K562 (cell line): Measurements from ENCODE around the gene OXSR1. TPM values are rescaled to one million over a fixed set of nuclear protein-coding genes. Genes with fewer than 3 reads are reported as not detected.

Experiments used
- ATAC-seq: fragments of 200-7000 bp; cut with Tn5 transposase; 3 replicates; pipeline ENCODE4 v1.9.1; 2020; ENCODE audit warnings: moderate library complexity
- BruUV-seq: library from RNA; stranded (reverse); fragments of 400-500 nt; replicated peaks from 2 replicates; lab custom pipeline; 2021; lab: Mats Ljungman, UMichigan
- CTCF ChIA-PET: fragments of 300-600 bp; formaldehyde crosslinking; extraction: SDS; loops from one replicate; lab custom pipeline; 2021; ENCODE audit warnings: low intra/inter-chr PET ratio; lab: Yijun Ruan, JAX
- POLR2A ChIA-PET: fragments of 300-600, 350-650 bp; sonication (Branson Sonifier 250); formaldehyde crosslinking; extraction: SDS; loops from one replicate; lab custom pipeline; 2021; ENCODE audit warnings: antibody characterized with exemption, inconsistent platforms; lab: Yijun Ruan, JAX
- DNase-seq, 4 experiments: peaks; one replicate each; pipeline versions ENCODE4 v3.0.0 to v3.0.0-alpha.2; 2011 to 2018; ENCODE audit warnings: low spot score in 3 of 4, mixed read lengths in 3 of 4; ENCODE audit errors: extremely low read depth in 1 of 4
- FAIRE-seq: peaks from 2 replicates; lab custom pipeline; 2011; peaks lifted over from hg19 to GRCh38; lab: Jason Lieb, UNC
- H2AFZ ChIP-seq: 2 replicates; pipeline ENCODE4 v1.6.0; 2011; ENCODE audit warnings: low read depth, low read length, control low read depth, inconsistent platforms
- H3K27ac ChIP-seq: fragments of 200-600 bp; 3 replicates; pipeline ENCODE4 v1.8.0; 2011; ENCODE audit warnings: low read depth, mild to moderate bottlenecking, control low read depth, inconsistent platforms, low read length, moderate library complexity, mixed read lengths; ENCODE audit errors: extremely low read depth
- H3K27me3 ChIP-seq, 2 experiments: fragments of 300-600 bp in 1 of 2; 2 replicates in 1 of 2; 3 replicates in 1 of 2; pipeline versions ENCODE4 v1.6.0 to v1.8.0; 2011; ENCODE audit warnings: inconsistent platforms in 2 of 2, low read length in 2 of 2, mild to moderate bottlenecking in 1 of 2, mixed read lengths in 1 of 2, moderate library complexity in 1 of 2; ENCODE audit not compliant: control insufficient read depth in 2 of 2, insufficient read depth in 2 of 2
- H3K36me3 ChIP-seq: fragments of 300-600 bp; 3 replicates; pipeline ENCODE4 v1.8.0; 2011; ENCODE audit warnings: mild to moderate bottlenecking, low read length, inconsistent platforms; ENCODE audit not compliant: control insufficient read depth, insufficient read depth
- H3K4me1 ChIP-seq, 2 experiments: fragments of 200-600 bp in 1 of 2; replicated peaks in 1 of 2; 2 replicates in 1 of 2; 3 replicates in 1 of 2; pipeline versions ENCODE4 v1.5.1 to v1.8.0; 2011; ENCODE audit warnings: inconsistent platforms in 2 of 2, low read length in 2 of 2, mild to moderate bottlenecking in 1 of 2, mixed read lengths in 1 of 2, moderate library complexity in 1 of 2; ENCODE audit not compliant: control insufficient read depth in 2 of 2, insufficient read depth in 2 of 2
- H3K4me2 ChIP-seq: 2 replicates; pipeline ENCODE4 v1.6.1; 2011; ENCODE audit warnings: low read length, control low read depth, inconsistent platforms, mixed read lengths; ENCODE audit not compliant: insufficient read depth
- H3K4me3 ChIP-seq: fragments of 200-600 bp; sonication (generic), shearing (Covaris generic); 2 replicates; pipeline ENCODE4 v1.5.1; 2016; ENCODE audit warnings: control low read depth, inconsistent platforms
- H3K79me2 ChIP-seq: fragments of 200-600 bp; 3 replicates; pipeline ENCODE4 v1.8.0; 2011; ENCODE audit warnings: low read length, inconsistent platforms; ENCODE audit not compliant: control insufficient read depth, insufficient read depth
- H3K9ac ChIP-seq, 2 experiments: 2 replicates each; pipeline versions ENCODE4 v1.6.0 to v1.6.1; 2011; ENCODE audit warnings: low read depth in 2 of 2, low read length in 2 of 2, control low read depth in 1 of 2, inconsistent platforms in 1 of 2, mild to moderate bottlenecking in 1 of 2, mixed read lengths in 1 of 2; ENCODE audit not compliant: insufficient read depth in 1 of 2
- H3K9me1 ChIP-seq: one replicate; pipeline ENCODE4 v1.6.0; 2011; ENCODE audit warnings: inconsistent platforms, mild to moderate bottlenecking, low read length, moderate library complexity; ENCODE audit not compliant: control insufficient read depth, insufficient read depth
- H3K9me3 ChIP-seq: replicated peaks from 2 replicates; pipeline ENCODE4 v1.5.1; 2011; ENCODE audit warnings: low read depth, low read length, inconsistent platforms; ENCODE audit not compliant: control insufficient read depth, insufficient read depth
- H4K20me1 ChIP-seq: replicated peaks from 2 replicates; pipeline ENCODE4 v1.6.1; 2011; ENCODE audit warnings: low read length, inconsistent platforms, mixed read lengths; ENCODE audit not compliant: control insufficient read depth, insufficient read depth
- BCOR ChIP-seq: fragments of 450-650 bp; IDR thresholded peaks from 2 replicates; pipeline ENCODE4 v1.6.1; 2016
- CTCF ChIP-seq, 3 experiments: IDR thresholded peaks in 2 of 3; conservative IDR thresholded peaks in 1 of 3; 2 replicates each; pipeline ENCODE4 v1.5.1; 2011 to 2012; ENCODE audit warnings: low read length in 3 of 3, mild to moderate bottlenecking in 3 of 3, control low read depth in 2 of 3, improper control_type of control experiment in 1 of 3, inconsistent platforms in 1 of 3, low read depth in 1 of 3, mixed read lengths in 1 of 3, moderate library complexity in 1 of 3; ENCODE audit not compliant: insufficient read depth in 2 of 3
- ERF ChIP-seq: fragments of 450-650 bp; formaldehyde crosslinking; IDR thresholded peaks from 2 replicates; pipeline ENCODE4 v1.4.0; 2020; ENCODE audit warnings: mild to moderate bottlenecking, mixed read lengths
- FOXJ2 ChIP-seq: fragments of 200-800 bp; sonication (Bioruptor generic); IDR thresholded peaks from 2 replicates; pipeline ENCODE4 v1.6.1; 2016; ENCODE audit warnings: missing genetic modification characterization, missing compliant biosample characterization
- HOXB6 ChIP-seq: fragments of 250-450 bp; sonication (Bioruptor Pico); IDR thresholded peaks from 2 replicates; pipeline ENCODE4 v1.5.1; 2022; ENCODE audit warnings: mild to moderate bottlenecking, borderline replicate concordance
- MCM7 ChIP-seq, 2 experiments: fragments of 450-650 bp; IDR thresholded peaks; 2 replicates each; pipeline ENCODE4 v1.6.1; 2016 to 2018
- MYBL2 ChIP-seq, 2 experiments: fragments of 450-650 bp in 1 of 2; sonication (generic) in 1 of 2; formaldehyde crosslinking in 1 of 2; IDR thresholded peaks; 2 replicates each; pipeline versions ENCODE4 v1.6.1 to v1.8.1; 2017 to 2022; ENCODE audit warnings: borderline replicate concordance in 1 of 2, inconsistent platforms in 1 of 2, low read depth in 1 of 2, mild to moderate bottlenecking in 1 of 2, missing genetic modification reagents in 1 of 2, moderate library complexity in 1 of 2
- POLR2A ChIP-seq: fragments of 450-650 bp; conservative IDR thresholded peaks from 2 replicates; pipeline ENCODE4 v1.6.1; 2016
- POLR2AphosphoS2 ChIP-seq: IDR thresholded peaks from 2 replicates; pipeline ENCODE4 v1.6.1; 2012; ENCODE audit warnings: low read length, improper control_type of control experiment
- SAFB ChIP-seq: fragments of 200-400 bp; formaldehyde crosslinking; IDR thresholded peaks from 2 replicates; pipeline ENCODE4 v1.6.1; 2017; ENCODE audit warnings: low read depth, low read length, borderline replicate concordance
- WHSC1 ChIP-seq: IDR thresholded peaks from one replicate; pipeline ENCODE4 v1.6.1; 2012; ENCODE audit warnings: low read length, control low read depth, inconsistent platforms
- YBX1 ChIP-seq: fragments of 450-650 bp; IDR thresholded peaks from 2 replicates; pipeline ENCODE4 v1.7.1; 2016; ENCODE audit warnings: mild to moderate bottlenecking
- ZNF224 ChIP-seq: sonication (generic); formaldehyde crosslinking; IDR thresholded peaks from 2 replicates; pipeline ENCODE4 v1.8.0; 2022; ENCODE audit warnings: mild to moderate bottlenecking, missing genetic modification reagents
- ZNF232 ChIP-seq: sonication (generic); formaldehyde crosslinking; IDR thresholded peaks from 2 replicates; pipeline ENCODE4 v1.8.0; 2022; ENCODE audit warnings: mild to moderate bottlenecking, missing genetic modification reagents
- ZNF263 ChIP-seq: sonication (generic); formaldehyde crosslinking; IDR thresholded peaks from 2 replicates; pipeline ENCODE4 v1.8.0; 2022; ENCODE audit warnings: mild to moderate bottlenecking, missing genetic modification reagents, borderline replicate concordance
- ZNF282 ChIP-seq: sonication (generic); formaldehyde crosslinking; IDR thresholded peaks from 2 replicates; pipeline ENCODE4 v1.8.1; 2023; ENCODE audit warnings: missing genetic modification reagents
- ZNF431 ChIP-seq: sonication (generic); formaldehyde crosslinking; IDR thresholded peaks from 2 replicates; pipeline ENCODE4 v1.8.0; 2022; ENCODE audit warnings: mild to moderate bottlenecking, missing genetic modification reagents
- WGBS: fragments of 100-300 bp; shearing (Covaris generic); methylation state at CpG from one replicate; pipeline ENCODE4 v1.1.6; 2016; ENCODE audit warnings: low coverage, mixed read lengths; ENCODE audit not compliant: insufficient coverage; ENCODE audit errors: missing lambda C conversion rate; 5-methylcytosine and 5-hydroxymethylcytosine counted together
- in situ Hi-C: fragments of 300-500 bp; cut with MboI; formaldehyde crosslinking; loops from 4 replicates; pipeline ENCODE4 v1.15.0; 2018; ENCODE audit warnings: inconsistent platforms, mixed read lengths
- intact Hi-C: fragments of 100-400 bp; cut with micrococcal nuclease; formaldehyde crosslinking; loops from 2 replicates; pipeline ENCODE4 v1.14.2; 2022
- polyA plus RNA-seq, 8 experiments: library from polyadenylated mRNA; depleted of rRNA in 4 of 8; stranded (reverse) in 5 of 8; unstranded in 3 of 8; fragments of >200 nt; fragmentation: Nextera tagmentation in 2 of 8; fragmentation: Illumina TruSeq in 1 of 8; extraction: Ambion mirVana in 2 of 8; extraction: Trizol in 1 of 8; gene quantifications; 2 replicates each; pipeline versions ENCODE4 v1.2.1 to v1.2.3, GENCODE V29; 2011 to 2014; ENCODE audit warnings: inconsistent platforms in 1 of 8, missing spikeins in 1 of 8
- total RNA-seq, 7 experiments: library from RNA; depleted of rRNA in 6 of 7; stranded (reverse); fragments of >200 nt in 6 of 7; fragmentation: Illumina TruSeq in 2 of 7; extraction: Trizol in 2 of 7; gene quantifications; 2 replicates each; pipeline versions ENCODE4 v1.2.1 to v1.2.3, GENCODE V29; 2011 to 2021; ENCODE audit warnings: low replicate concordance in 1 of 7

The OXSR1 gene
- total and polyA plus RNA-seq, 9 of the 15 experiments (the other 6 are each of a cell fraction or from before 2014, with no cell fraction given), result 15.7 to 87.6 (median 48.7) TPM

- TF ChIP-seq MYBL2 (IDR thresholded peaks at IDR 0.05; ENCODE audit: low read depth), result no peak
- no peak for TF ChIP-seq MYBL2 (CRISPR knock-in tag; IDR thresholded peaks at IDR 0.05; ENCODE audit: borderline replicate concordance)
- TF ChIP-seq ZNF224 (CRISPR knock-in tag), result no peak
- TF ChIP-seq, all 486 proteins: peak for 0
Observed at GRCh38 chr3:38124324-38125122, 40.8 kb upstream of the OXSR1 start (continued).

GRCh38 chr3:38125305-38126120 lies 39.8 kb upstream of the OXSR1 start:
- no TSS peak for BruUV-seq
- H3K27ac ChIP-seq, result no peak overlapping the region
- H3K4me1 ChIP-seq, result peaks cover 0 to 8% of the 10 kb centered on the region in 2 experiments; a peak in 1 of 5 replicates
- H3K79me2 ChIP-seq, result no peaks in the 10 kb centered on the region
- H3K9ac ChIP-seq, result 0 out of 4 replicates have a peak overlapping the region, but pooled peaks of 1 of the 2 experiments have one; percentile 12
- intact Hi-C loops, result no loop called here
- H3K4me2 ChIP-seq, result no peak overlapping the region
- peaks cover 94% of the 10 kb centered on the region for H3K36me3 ChIP-seq
- no peaks in the 10 kb centered on the region for H3K9me3 ChIP-seq
- ChIA-PET POLR2A (interaction anchor here (0.6 to 1.0 kb wide), 2 partner anchors 11 to 148 kb away, joined by 3 to 4 read pairs; no protein-coding TSS in a partner anchor), CTCF (no interaction called here)
- in situ Hi-C loops, result no loop called here
- H4K20me1 ChIP-seq, result no peaks in the 10 kb centered on the region; the same call in 1 of the 2 replicates
- no peak overlapping the region for H3K4me3 ChIP-seq
- 91% methylated on average over 11 of the region's 11 CpGs for WGBS
- ATAC-seq (no peak), FAIRE-seq (no peak), DNase-seq (no peak)
- no peaks in the 10 kb centered on the region for H3K27me3 ChIP-seq
- no peak overlapping the region for H2AFZ ChIP-seq
- no peaks in the 10 kb centered on the region for H3K9me1 ChIP-seq
- TF ChIP-seq BCOR, result no peak
- no peak for TF ChIP-seq CTCF (IDR thresholded peaks at IDR 0.05 in 2 of 3, conservative IDR thresholded peaks at IDR 0.05 in 1 of 3; ENCODE audit: insufficient read depth in 2 of 3, low read depth in 1 of 3, low read length in 3 of 3)
- no peak for TF ChIP-seq SAFB
- TF ChIP-seq HOXB6, result no peak
- no peak for TF ChIP-seq ZNF263
- no peak for TF ChIP-seq POLR2AphosphoS2
- TF ChIP-seq YBX1, result no peak
- no peak for TF ChIP-seq WHSC1
- TF ChIP-seq ZNF232 (CRISPR knock-in tag), result no peak
- no peak for TF ChIP-seq ZNF431 (CRISPR knock-in tag)
- no peak for TF ChIP-seq ZNF282 (CRISPR knock-in tag)
- no peak for TF ChIP-seq MCM7 (IDR thresholded peaks at IDR 0.05)
- TF ChIP-seq FOXJ2 (tag), result no peak
- TF ChIP-seq ERF (CRISPR knock-in tag), result no peak
- TF ChIP-seq POLR2A, result no peak
